ENCODE results near the gene TTLL13. TPM values are rescaled to one million over a fixed set of nuclear protein-coding genes. Genes with fewer than 3 reads are reported as not detected.

Gene TTLL13
- total RNA-seq, 1 donor from 2014 or later: 1.4 TPM

DNA sequence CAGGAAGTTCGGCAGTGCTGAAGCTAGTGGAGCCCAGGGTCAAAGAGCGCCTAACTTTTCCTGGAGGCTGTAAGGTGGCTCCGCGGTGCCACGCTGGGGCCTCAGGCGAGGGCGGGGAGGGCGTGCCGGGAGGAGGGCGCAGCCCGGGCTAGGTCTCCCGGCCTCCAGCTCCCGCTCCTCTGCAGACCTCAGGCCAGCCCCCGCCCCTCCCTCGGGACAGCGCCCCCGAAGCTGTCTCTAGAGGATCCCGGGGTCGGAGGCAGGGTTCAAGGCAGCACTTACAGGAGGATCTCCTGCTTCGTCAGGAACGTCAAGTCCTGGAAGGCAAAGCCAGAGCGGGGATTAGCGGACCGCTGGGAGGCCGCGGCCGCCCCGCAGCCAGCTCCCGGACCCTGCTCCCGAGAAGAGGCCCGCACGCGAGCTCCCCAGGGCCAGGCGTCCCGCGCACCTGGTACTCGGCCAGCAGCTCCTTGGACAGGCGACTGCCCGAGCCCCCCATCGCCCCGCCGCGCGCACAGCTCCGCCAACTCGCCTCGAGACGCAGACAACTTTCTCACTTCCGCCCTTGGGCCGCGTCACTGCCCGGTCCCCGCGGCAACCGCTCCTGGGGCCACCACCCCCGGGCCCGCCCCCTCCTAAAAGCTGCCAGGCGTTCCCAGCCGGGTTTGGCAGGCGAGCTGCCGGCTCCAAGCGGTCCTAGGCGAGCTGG, 15.8 kb upstream of the TTLL13 start, which contains the start of gene CIB1:
Gene CIB1, minus strand, starts transcription at position 555 of the 709 bp plus-strand sequence. Its CDS starts 56 bp downstream, at position 499.
- intact Hi-C loops (cut with micrococcal nuclease): loop anchor here (1.0 to 10.0 kb wide), 16 partner anchors 16 to 899 kb away; partner anchors contain the start of genes AP3S2, BLM, IQGAP1 and NGRN

DNA sequence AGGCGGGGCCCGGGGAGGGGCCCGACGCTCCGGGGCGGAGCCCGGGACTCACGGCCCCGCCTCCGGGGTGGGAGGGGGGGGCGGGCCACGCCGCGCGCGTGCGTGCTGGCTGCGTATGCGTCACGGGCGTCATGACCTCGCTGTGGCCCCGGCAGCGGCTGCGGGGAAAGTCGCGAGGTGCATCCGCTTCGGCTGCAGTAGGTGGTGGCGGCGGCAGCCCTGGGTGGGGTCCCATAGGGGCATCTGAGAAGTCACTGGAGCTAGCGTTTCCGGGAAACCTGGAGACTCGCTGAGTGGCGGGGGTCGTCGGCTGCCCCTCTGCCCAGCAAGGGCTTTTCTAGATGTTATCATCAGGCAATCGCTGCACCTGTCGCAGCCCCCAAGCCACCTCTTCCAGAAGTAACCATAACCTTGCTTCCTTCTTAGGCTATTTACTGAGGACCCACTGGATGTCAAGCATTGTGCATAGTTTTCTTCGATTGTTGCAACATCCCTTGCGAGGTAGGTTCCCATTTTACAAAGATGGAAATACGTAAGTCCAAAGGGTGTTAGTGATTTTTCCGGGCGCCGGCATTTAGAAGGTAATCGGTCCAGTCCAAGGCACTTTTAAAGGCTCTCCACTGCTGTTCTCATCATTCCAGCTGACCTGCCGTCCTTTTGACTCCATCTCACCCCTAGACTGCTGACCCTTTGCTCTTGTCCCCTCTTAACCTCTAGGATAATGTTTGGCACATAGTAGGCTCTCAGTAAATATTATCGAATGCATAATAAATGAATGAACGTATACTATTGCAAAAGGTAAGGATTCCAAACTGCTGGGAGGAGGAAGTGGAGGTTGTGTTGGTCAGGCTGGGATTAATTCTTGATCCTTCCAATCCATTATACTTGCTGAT, 15.0 kb upstream of the TTLL13 start, which contains the start of gene GDPGP1:
Gene GDPGP1, plus strand, starts transcription at position 114 of the 893 bp plus-strand sequence. CDS start 6,700 bp downstream, outside the sequence.
- intact Hi-C loops (cut with micrococcal nuclease): loop anchor here (1.0 to 10.0 kb wide), 15 partner anchors 15 to 900 kb away; partner anchors contain the start of genes AP3S2, IQGAP1, NGRN and POLG

DNA sequence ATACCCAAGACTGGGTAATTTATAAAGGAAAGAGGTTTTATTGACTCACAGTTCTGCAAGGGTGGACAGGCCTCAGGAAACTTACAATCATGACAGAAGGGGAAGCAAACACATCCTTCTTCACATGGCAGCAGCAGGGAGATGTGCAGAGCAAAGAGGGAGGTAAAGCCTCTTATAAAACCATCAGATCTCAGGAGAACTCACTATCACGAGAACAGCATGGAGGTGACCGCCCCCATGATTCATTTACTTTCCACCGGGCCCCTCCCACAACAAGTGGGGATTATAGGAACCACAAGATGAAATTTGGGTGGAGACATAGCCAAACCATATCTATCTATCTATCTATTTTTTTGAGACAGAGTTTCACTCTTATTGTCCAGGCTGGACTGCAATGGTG, 10.0 kb upstream of the TTLL13 start:
- intact Hi-C loops (cut with micrococcal nuclease): loop anchor here (10.0 kb wide), 2 partner anchors 785 to 905 kb away; partner anchors contain the start of genes POLG and VPS33B

DNA sequence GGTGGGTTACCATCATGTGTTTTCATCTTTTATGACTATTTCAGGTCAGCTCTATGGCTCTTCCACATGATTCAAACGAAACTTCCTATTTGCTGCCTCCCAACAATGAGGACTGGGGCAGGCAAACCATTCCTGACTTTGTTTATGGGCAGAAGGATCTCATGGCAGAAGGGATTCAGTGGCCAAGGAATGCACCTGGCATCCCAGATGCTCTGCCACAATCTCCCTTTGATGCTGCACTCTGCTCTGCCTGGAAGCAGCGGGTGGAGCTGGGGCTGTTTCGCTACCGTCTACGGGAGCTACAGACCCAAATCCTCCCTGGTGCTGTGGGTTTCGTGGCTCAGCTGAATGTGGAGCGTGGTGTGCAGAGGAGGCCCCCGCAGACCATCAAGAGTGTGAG, 8.5 kb upstream of the TTLL13 start:
- intact Hi-C loops (cut with micrococcal nuclease): no loop called here

DNA sequence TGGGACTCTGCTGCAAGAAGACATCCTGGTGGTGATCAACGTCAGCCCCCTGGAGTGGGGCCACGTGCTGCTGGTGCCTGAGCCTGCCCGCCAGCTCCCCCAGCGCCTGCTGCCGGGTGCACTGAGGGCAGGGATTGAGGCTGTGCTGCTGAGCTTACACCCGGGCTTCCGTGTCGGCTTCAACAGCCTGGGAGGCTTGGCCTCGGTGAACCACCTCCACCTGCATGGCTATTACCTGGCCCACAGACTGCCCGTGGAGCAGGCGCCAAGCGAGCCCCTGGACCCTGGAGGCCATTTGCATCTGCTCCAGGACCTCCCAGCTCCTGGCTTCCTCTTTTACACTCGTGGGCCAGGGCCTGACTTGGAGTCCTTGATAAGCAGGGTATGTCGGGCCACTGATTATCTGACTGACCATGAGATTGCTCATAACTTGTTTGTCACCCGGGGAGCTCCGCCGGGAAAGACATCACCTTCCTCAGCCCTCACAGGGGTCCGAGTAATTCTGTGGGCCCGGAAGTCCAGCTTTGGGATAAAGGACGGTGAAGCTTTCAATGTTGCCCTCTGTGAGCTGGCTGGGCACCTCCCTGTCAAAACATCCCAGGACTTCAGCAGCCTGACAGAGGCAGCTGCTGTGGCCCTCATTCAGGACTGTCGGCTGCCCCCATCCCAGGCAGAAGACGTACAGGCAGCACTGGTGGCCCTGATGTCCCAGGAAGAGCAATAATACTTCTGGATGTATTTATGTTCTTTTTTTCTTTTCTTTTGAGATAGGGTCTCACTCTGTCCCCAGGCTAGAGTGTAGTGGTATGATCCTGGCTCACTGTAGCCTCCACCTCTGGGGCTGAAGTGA, 7.8 kb upstream of the TTLL13 start:
- intact Hi-C loops (cut with micrococcal nuclease): no loop called here

DNA sequence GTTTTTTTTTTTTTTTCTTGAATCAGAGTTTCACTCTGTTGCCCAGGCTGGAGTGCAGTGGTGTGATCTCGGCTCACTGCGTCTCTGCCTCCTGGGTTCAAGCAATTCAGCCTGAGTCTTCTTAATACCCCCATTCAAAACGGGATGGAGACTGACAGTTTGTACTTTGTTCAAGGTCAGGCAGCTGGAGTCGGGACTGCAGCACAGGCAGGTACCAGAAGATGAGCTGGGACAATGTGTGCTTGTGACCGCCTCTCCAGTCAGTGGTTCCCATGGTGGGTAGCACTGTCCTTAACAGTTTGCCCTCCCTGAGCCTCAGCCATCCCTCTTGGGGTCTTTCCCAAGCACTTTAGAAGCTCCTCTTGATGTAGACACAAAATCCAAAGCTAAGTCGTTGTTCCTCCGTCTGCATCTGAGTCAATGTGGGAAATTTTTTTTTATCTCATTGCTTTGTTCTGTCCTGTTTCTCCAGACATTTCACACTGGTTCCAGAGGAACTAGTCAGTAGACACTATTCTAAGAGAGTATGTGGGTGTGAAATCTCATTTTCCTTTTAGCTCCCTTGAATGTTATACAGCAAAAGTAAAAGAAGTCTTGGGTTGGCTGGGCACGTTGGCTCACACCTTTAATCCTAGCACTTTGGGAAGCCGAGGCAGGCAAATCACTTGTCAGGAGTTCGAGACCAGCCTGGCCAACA, 5.3 kb upstream of the TTLL13 start:
- intact Hi-C loops (cut with micrococcal nuclease): no loop called here

DNA sequence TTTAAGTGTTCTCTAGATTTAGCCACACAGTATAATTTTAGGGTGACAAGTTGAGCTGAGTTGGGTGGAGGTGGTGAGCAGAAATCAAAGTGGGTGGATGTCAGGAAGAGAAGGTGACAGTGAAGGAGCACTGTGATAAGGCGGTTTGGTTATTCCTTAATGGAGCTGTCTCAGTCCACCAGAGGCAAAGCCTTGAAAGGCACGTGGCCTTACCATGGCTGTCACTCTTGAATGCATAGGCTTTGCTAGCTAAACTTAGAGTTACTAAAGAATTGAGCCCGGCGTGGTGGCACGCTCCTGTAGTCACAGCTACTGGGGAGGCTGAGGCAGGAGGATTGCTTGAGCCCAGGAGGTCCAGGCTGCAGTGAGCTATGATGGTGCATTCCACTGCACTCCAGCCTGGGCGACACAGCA, 560 bp upstream of the TTLL13 start:
- intact Hi-C loops (cut with micrococcal nuclease): loop anchor here (1.0 kb wide), 2 partner anchors 14 to 17 kb away; partner anchors contain the start of genes GDPGP1 and NGRN

DNA sequence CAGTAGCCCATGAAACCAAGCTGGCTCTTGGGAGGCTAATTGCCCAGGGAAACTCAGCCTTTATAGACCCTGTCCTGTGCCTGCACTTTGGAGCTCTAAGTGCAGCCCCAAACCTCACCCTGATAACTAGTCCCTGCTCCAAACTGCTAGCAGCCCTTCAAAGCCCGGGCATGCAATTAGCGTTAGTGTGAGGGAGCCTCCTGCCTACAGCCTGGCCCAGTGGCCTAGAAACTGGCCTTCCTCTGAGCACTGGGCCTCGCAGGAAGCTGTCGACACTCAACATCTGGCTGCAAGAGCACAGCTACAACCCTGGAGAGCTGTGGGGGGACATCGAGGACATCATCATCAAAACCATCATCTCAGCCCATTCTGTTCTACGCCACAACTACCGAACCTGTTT, 8.4 kb downstream of the TTLL13 start:
- intact Hi-C loops (cut with micrococcal nuclease): no loop called here

DNA sequence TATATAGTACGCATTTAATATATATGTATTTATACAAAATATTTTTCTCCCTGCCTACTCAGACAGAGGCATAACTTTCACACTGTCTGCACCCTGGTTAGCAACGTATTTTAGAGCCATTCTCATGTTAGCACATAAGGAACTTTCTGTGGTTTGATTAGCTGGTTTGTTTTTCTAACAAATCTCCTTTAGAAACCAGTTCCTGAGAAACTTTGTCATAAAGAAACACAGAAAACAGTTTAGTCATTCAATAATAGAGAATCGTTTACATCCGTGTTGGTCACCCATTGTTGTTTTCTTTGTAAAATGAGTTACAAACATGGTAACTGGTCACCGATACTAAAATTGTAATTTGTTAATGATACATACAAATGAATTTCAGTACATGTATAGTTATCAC, 10.2 kb downstream of the TTLL13 start:
- intact Hi-C loops (cut with micrococcal nuclease): no loop called here

DNA sequence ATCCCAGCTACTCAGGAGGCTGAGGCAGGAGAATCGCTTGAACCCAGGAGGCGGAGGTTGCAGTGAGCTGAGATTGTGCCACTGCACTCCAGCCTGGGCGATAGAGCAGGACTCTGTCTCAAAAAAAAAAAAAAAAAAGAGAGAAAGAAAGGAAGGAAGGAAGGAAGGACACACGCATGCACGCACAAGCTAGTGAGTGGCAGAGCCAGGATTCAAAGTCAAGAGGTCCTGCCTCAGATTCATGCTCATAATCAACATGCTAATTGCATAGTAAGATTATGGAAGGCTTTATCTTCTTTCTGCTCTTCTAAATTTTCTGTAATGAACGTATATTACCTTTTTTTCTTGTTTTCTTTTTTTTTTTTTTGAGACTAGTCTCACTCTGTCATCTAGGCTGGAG, 11.4 kb downstream of the TTLL13 start:
- intact Hi-C loops (cut with micrococcal nuclease): loop anchor here (10.0 kb wide), 1 partner anchor 366 kb away; the partner anchor contains the start of gene AP3S2

DNA sequence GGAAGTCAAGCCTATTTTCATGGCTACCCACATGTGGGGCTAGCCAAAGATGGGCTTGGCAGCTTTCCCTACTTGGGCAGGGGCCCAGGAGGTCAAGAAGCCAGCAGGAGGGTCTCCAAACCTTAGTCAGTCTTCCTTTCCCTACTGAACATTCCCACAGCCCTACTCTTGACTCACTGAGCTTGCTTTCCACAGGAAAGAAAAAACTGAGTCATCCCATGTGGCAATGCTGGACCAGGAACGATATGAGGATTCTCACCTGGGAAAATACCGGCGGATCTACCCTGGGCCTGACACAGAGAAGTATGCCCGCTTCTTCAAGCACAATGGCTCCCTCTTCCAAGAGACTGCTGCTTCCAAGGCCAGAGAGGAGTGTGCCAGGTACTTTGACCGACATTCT, 12.5 kb downstream of the TTLL13 start:
- intact Hi-C loops (cut with micrococcal nuclease): loop anchor here (10.0 kb wide), 1 partner anchor 367 kb away; the partner anchor contains the start of gene AP3S2

DNA sequence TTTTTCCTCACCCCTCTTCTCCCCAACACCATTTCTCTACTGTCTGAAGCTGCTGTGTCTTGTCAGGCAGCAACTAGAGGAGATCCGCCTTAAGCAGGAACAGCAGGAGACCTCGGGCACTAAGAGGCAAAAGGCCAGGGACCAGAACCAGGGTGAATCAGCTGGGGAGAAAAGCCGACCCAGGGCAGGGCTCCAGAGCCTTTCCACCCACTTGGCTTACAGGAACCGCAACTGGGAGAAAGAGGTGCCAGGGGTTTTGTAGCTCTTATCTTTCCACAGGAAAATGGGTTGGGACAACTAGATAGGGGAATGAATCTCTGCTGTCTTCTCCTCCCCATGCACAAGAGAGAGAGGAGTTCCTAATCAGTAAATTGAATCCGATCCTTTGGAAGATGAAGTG, 13.1 kb downstream of the TTLL13 start:
- intact Hi-C loops (cut with micrococcal nuclease): loop anchor here (10.0 kb wide), 1 partner anchor 368 kb away; the partner anchor contains the start of gene AP3S2

DNA sequence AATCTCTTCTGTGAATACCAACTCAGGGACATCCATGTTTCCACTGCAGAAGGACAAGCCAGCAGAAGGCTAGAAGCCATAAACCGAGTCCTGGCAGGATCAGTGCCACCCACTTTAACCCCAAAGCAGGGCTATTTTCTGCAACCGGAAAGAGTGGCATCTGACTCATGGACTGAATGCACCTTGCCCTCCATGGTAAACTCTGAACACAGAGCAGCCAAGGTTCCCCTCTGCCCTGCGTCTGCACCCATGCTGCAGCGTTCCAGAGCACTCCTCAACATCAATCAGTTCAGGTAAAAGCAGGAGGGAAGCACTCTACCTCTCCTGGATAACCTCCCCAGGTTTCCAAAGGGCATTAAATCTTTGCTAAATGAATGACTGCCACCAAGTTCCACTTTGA, 15.3 kb downstream of the TTLL13 start:
- intact Hi-C loops (cut with micrococcal nuclease): loop anchor here (1.0 to 10.0 kb wide), 13 partner anchors 15 to 670 kb away; partner anchors contain the start of genes AP3S2, BLM, GDPGP1 and IQGAP1

DNA sequence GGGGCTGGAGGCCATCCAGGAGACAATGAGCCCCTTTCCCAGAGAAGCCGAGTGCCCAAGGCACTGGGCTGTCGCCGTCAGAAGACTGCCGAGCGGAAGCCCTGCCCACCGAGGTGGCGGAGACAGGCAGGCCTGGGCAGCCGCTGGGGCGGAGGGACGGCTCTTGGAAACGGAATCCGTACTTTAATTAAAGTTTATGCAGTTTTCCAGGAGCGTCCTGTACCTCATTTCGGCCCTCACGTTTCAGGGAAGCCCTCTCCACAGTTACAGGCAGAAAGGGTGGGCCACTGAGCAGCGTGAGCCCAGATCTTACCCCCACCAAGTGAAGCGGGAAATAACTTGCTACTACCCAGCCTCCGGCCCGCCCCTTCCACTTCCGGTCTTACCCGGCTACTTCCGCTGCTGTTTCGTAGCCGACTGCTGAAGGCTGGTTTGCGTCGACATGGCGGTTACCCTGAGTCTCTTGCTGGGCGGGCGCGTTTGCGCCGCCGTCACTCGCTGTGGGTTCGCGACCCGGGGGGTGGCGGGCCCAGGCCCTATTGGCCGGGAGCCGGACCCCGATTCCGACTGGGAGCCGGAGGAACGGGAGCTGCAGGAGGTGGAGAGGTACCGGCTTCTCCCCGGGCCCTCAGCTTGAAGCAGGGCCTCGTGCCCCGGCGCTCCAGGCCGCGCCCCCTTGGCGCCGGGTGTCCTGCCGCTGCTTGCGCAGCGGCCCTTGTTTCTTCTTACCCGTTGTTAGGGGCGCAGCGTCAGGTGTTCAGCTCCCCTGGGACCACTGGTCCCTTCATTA, 16.1 kb downstream of the TTLL13 start, which contains the start of gene NGRN:
Gene NGRN, plus strand, starts transcription at position 402 of the 790 bp plus-strand sequence. Its CDS starts 41 bp downstream, at position 443.
- intact Hi-C loops (cut with micrococcal nuclease): loop anchor here (1.0 to 10.0 kb wide), 13 partner anchors 16 to 669 kb away; partner anchors contain the start of genes AP3S2, BLM, GDPGP1 and IQGAP1

DNA sequence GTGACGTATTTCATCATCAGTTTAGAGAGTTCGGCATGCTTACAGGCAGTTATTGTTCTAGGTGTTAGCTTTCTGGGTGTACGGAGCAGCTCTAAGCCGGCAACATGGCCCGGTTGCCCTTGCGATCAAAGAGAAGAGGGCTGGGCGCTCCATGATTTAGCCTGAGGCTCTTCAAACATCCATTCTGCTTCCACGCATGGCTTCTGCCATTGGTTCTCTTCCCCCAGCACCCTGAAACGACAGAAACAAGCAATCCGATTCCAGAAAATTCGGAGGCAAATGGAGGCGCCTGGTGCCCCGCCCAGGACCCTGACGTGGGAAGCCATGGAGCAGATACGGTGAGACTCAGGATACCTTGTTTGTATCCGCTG, 16.7 kb downstream of the TTLL13 start:
- intact Hi-C loops (cut with micrococcal nuclease): loop anchor here (10.0 kb wide), 1 partner anchor 371 kb away; the partner anchor contains the start of gene AP3S2

DNA sequence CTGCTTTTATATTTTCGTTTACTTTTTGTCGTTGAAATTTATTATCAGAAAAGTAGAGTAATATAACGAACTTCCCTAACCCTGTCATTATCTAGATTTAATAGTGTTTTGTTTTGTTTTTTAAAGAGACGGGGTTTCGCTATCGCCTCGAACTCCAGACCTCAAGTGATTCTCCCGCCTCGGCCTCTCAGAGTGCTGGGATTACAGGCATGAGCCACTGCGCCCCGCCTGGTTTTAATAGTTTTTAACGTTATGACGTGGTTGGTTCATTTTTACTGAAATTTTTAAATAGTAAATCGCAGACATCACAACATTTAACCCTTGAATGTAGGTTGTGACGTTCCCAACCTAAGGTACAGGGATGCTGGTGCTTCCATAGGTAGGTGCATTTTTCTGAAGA, 17.1 kb downstream of the TTLL13 start:
- intact Hi-C loops (cut with micrococcal nuclease): loop anchor here (10.0 kb wide), 1 partner anchor 372 kb away; the partner anchor contains the start of gene AP3S2

DNA sequence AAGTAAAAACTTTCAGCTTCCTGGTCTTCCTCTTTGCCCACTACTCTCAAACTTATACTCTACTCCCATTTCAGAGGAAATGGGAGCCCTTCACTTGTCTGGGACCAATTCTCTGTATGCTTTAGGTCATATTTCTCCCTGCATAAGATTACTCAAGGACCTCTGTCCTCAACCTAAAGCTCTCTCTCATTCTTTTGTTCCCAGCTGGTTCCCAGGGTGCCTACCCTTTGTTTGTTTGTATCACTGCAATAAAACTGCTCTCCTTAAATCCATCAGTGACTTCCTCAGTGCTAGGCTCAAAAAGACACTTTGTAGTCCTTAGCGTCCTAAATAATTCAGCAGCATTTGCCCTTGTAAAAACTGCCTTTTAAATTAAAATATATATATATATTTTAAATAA, 19.1 kb downstream of the TTLL13 start:
- intact Hi-C loops (cut with micrococcal nuclease): loop anchor here (10.0 kb wide), 1 partner anchor 374 kb away; the partner anchor contains the start of gene AP3S2

DNA sequence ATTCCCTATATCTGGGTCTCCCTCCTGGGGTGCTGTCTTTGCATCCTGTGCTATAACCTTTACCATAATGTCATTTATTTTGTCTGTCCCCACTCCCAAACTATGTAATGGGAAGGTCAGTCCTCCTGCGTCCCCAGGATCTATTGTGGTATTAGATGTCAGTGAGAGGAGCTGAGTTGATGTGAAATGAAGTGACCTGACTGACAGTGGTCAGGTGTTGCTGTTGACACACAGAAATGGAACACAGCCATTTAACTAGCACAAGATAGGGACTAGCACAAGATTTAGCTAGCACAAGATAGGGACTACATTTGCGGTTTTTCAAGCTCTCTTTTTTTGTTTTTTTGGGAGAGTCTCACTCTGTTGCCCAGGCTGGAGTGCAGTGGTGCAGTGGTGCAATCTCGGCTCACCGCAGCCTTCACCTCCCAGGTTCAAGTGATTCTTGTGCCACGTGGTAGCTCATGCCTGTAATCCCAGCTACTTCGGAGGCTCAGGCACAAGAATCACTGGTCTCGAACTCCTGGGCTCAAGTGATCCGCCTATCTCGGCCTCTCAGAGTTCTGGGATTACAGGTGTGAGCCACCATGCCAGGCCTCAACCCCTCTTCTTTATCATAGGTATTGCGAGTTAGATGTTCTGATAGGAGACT, 21.3 kb downstream of the TTLL13 start:
- intact Hi-C loops (cut with micrococcal nuclease): no loop called here
